Transverse colon (tissue), 4 donors: ENCODE results near the gene IL17RE. TPM values are rescaled to one million over a fixed set of nuclear protein-coding genes. Genes with fewer than 3 reads are reported as not detected.
A peak's percentile ranks its signal among the peaks of the same experiment; 100 is the strongest.

Experiments used
- DNase-seq: peaks from one replicate; pipeline ENCODE4 v3.0.0-alpha.2; 2019
- H3K27ac ChIP-seq, 4 donors: fragments of 200-600 bp; sonication (generic); 2 replicates each; pipeline ENCODE4 v1.5.1; 2016 to 2018; ENCODE audit warnings: inconsistent platforms in 4 of 4
- H3K27me3 ChIP-seq: fragments of 200-600 bp; sonication (generic); 2 replicates; pipeline ENCODE4 v1.5.1; 2017; ENCODE audit warnings: inconsistent platforms
- H3K36me3 ChIP-seq, 4 donors: fragments of 200-600 bp; sonication (generic); 2 replicates each; pipeline ENCODE4 v1.5.1; 2017 to 2019; ENCODE audit warnings: inconsistent platforms in 4 of 4
- H3K4me1 ChIP-seq, 4 donors: fragments of 200-600 bp; sonication (generic); 2 replicates each; pipeline ENCODE4 v1.5.1; 2017 to 2020; ENCODE audit warnings: inconsistent platforms in 4 of 4
- H3K4me3 ChIP-seq, 4 donors: fragments of 200-600 bp; sonication (generic); 1 replicate in 1 of 4; 2 replicates in 3 of 4; pipeline versions ENCODE4 v1.5.1 to v1.6.1; 2017 to 2019; ENCODE audit warnings: inconsistent platforms in 4 of 4
- H3K9me3 ChIP-seq, 2 donors: fragments of 200-600 bp; sonication (generic); 2 replicates each; pipeline ENCODE4 v1.5.1; 2017 to 2019; ENCODE audit warnings: inconsistent platforms in 2 of 2
- CTCF ChIP-seq, 5 experiments: fragments of 200-600 bp in 3 of 5; fragments of 450-650 bp in 2 of 5; sonication (generic) in 3 of 5; IDR thresholded peaks; 1 replicate in 2 of 5; 2 replicates in 3 of 5; pipeline ENCODE4 v1.5.1; 2016 to 2017; ENCODE audit warnings: antibody characterized with exemption in 5 of 5, inconsistent platforms in 3 of 5, mild to moderate bottlenecking in 2 of 5, moderate library complexity in 1 of 5
- EP300 ChIP-seq: sonication (generic); formaldehyde crosslinking; IDR thresholded peaks from one replicate; pipeline ENCODE4 v1.6.1; 2017; ENCODE audit warnings: antibody characterized with exemption, low read depth
- POLR2A ChIP-seq: fragments of 450-650 bp; IDR thresholded peaks from one replicate; pipeline ENCODE4 v1.6.1; 2016; ENCODE audit warnings: antibody characterized with exemption, mild to moderate bottlenecking, moderate library complexity
- POLR2AphosphoS5 ChIP-seq, 3 donors: sonication (generic); formaldehyde crosslinking; IDR thresholded peaks; one replicate each; pipeline ENCODE4 v1.6.1; 2016; ENCODE audit warnings: antibody characterized with exemption in 3 of 3
- whole genome bisulfite sequencing, 2 donors: methylation state at CpG; one replicate each; pipeline ENCODE4 v1.1.5; 2018; ENCODE audit warnings: low coverage in 1 of 2; 5-methylcytosine and 5-hydroxymethylcytosine counted together
- in situ Hi-C, 4 donors: fragments of 200-750 bp; cut with MboI; loops; one replicate each; pipeline versions ENCODE4 v1.15.0 to v1.15.1; 2017; ENCODE audit warnings: low sequenced_read_pairs in 3 of 4, low pct_ligation_motif_present in 1 of 4, low pct_unique_long_range_greater_than_20kb in 1 of 4
- intact Hi-C: fragments of 100-400 bp; cut with DNase I; formaldehyde crosslinking; loops from one replicate; pipeline ENCODE4 v1.15.1; 2023; ENCODE audit warnings: low total_unique reads
- total RNA-seq, 4 donors: library from RNA; depleted of rRNA; stranded (reverse); fragments of >200 nt; gene quantifications; one replicate each; pipeline ENCODE4 v1.1.0, GENCODE V29; 2016

Gene IL17RE
- total RNA-seq, 4 donors from 2014 or later, result 81.5 to 178 (median 108) TPM

- Histone ChIP-seq H3K27me3 (no peaks in the 10 kb centered on the region), H3K27ac (no peak within 1 kb of the TSS), H3K9me3 (no peaks in the 10 kb centered on the region), H3K4me3 (peak within 1 kb of the TSS; percentile 26 to 59 (median 42)), H3K4me1 (peaks cover 9 to 21% (median 17%) of the 10 kb centered on the region in 4 donors), H3K36me3 (no peaks in the 10 kb centered on the region)
- WGBS, 2 donors, result 4 to 37% methylated on average over 2 to 40 of the region's 52 CpGs
- in situ Hi-C loops (no loop called here), intact Hi-C loops (no loop called here)
- no peak for TF ChIP-seq POLR2AphosphoS5 (IDR thresholded peaks at IDR 0.05)
- no peak for TF ChIP-seq CTCF (IDR thresholded peaks at IDR 0.05)
- no peak for TF ChIP-seq EP300
- no peak for TF ChIP-seq POLR2A
- peak; percentile 34 for DNase-seq
These were observed 49.5 kb downstream of the IL17RE start, which contains the start of gene PRRT3 for GRCh38 chr3:9951962-9952805. PRRT3 (minus strand) TSS chr3:9952408; CDS start chr3:9950115, 2,293 bp downstream.

GRCh38 chr3:9955067-9955502 is 52.4 kb downstream of the IL17RE start:
- no peak overlapping the region for H3K27ac ChIP-seq
- no peak overlapping the region for H3K4me3 ChIP-seq
- H3K36me3 ChIP-seq, result no peaks in the 10 kb centered on the region
- H3K9me3 ChIP-seq, result no peaks in the 10 kb centered on the region
- peaks cover 6 to 11% (median 9%) of the 10 kb centered on the region in 4 donors for H3K4me1 ChIP-seq
- intact Hi-C loops, result no loop called here
- TF ChIP-seq POLR2A, result no peak
- no peak for TF ChIP-seq CTCF (IDR thresholded peaks at IDR 0.05)
- no peak for TF ChIP-seq POLR2AphosphoS5 (IDR thresholded peaks at IDR 0.05)
- TF ChIP-seq EP300, result no peak
- in situ Hi-C loops, result no loop called here
- WGBS, 2 donors, result 69 to 80% methylated on average over 10 to 12 of the region's 12 CpGs
- no peak for DNase-seq
- H3K27me3 ChIP-seq, result no peaks in the 10 kb centered on the region

GRCh38 chr3:9955611-9956352 is 53.1 kb downstream of the IL17RE start:
- H3K4me3 ChIP-seq, result no peak overlapping the region
- in situ Hi-C loops (no loop called here), intact Hi-C loops (no loop called here)
- H3K27ac ChIP-seq, result peak overlapping the region in 3 of 4 donors; percentile 2 to 37 (median 8)
- H3K9me3 ChIP-seq, result no peaks in the 10 kb centered on the region
- no peak for DNase-seq
- WGBS, 2 donors, result 80% methylated on average over 5 of the region's 5 CpGs; no CpG with 5 or more reads in 1 of the 2 donors
- TF ChIP-seq POLR2AphosphoS5 (IDR thresholded peaks at IDR 0.05) (peak in 1 of 3 donors; percentile 14), EP300 (no peak), CTCF (IDR thresholded peaks at IDR 0.05) (no peak), POLR2A (no peak)
- peaks cover 6 to 11% (median 9%) of the 10 kb centered on the region in 4 donors for H3K4me1 ChIP-seq
- no peaks in the 10 kb centered on the region for H3K36me3 ChIP-seq
- H3K27me3 ChIP-seq, result no peaks in the 10 kb centered on the region

GRCh38 chr3:9957214-9957613 is 54.6 kb downstream of the IL17RE start:
- no peaks in the 10 kb centered on the region for H3K36me3 ChIP-seq
- H3K27me3 ChIP-seq, result no peaks in the 10 kb centered on the region
- no peaks in the 10 kb centered on the region for H3K9me3 ChIP-seq
- DNase-seq, result no peak
- no peak overlapping the region for H3K27ac ChIP-seq
- no peak overlapping the region for H3K4me3 ChIP-seq
- in situ Hi-C loops (no loop called here), intact Hi-C loops (no loop called here)
- 52 to 59% methylated on average over 4 to 5 of the region's 5 CpGs for WGBS, 2 donors
- TF ChIP-seq POLR2AphosphoS5 (IDR thresholded peaks at IDR 0.05), result no peak
- no peak for TF ChIP-seq CTCF (IDR thresholded peaks at IDR 0.05)
- TF ChIP-seq EP300, result no peak
- no peak for TF ChIP-seq POLR2A
- H3K4me1 ChIP-seq, result peaks cover 0 to 3% (median 1%) of the 10 kb centered on the region in 4 donors
